Peyer's patch (tissue), 4 donors: ENCODE results near the gene SS18L1. TPM values are rescaled to one million over a fixed set of nuclear protein-coding genes. Genes with fewer than 3 reads are reported as not detected.

ENCODE experiments used
- DNase-seq, 3 donors: peaks; one replicate each; pipeline ENCODE4 v3.0.0-alpha.2; 2017 to 2019
- H3K27ac ChIP-seq, 4 donors: fragments of 200-600 bp; sonication (generic); one replicate each; pipeline ENCODE4 v1.5.1; 2016 to 2019
- H3K27me3 ChIP-seq, 2 donors: fragments of 200-600 bp; sonication (generic); one replicate each; pipeline ENCODE4 v1.5.1; 2019
- H3K36me3 ChIP-seq, 3 donors: fragments of 200-600 bp; sonication (generic); one replicate each; pipeline ENCODE4 v1.5.1; 2016 to 2019
- H3K4me1 ChIP-seq, 4 donors: fragments of 200-600 bp; sonication (generic); one replicate each; pipeline ENCODE4 v1.5.1; 2016 to 2019
- H3K4me3 ChIP-seq, 4 donors: fragments of 200-600 bp; sonication (generic); 1 replicate in 3 of 4; 2 replicates in 1 of 4; pipeline ENCODE4 v1.5.1; 2016 to 2019; ENCODE audit warnings: mild to moderate bottlenecking in 1 of 4
- H3K9me3 ChIP-seq, 4 donors: fragments of 200-600 bp; sonication (generic); one replicate each; pipeline ENCODE4 v1.5.1; 2016 to 2019; ENCODE audit warnings: mild to moderate bottlenecking in 1 of 4
- CTCF ChIP-seq, 6 experiments: fragments of 450-650 bp in 4 of 6; fragments of 200-600 bp in 2 of 6; sonication (generic) in 1 of 6; IDR thresholded peaks; one replicate each; pipeline ENCODE4 v1.5.1; 2017 to 2019; ENCODE audit warnings: antibody characterized with exemption in 6 of 6, mild to moderate bottlenecking in 3 of 6, moderate library complexity in 1 of 6
- POLR2A ChIP-seq, 2 donors: fragments of 450-650 bp; IDR thresholded peaks; one replicate each; pipeline ENCODE4 v1.5.1; 2017; ENCODE audit warnings: antibody characterized with exemption in 2 of 2, mild to moderate bottlenecking in 2 of 2, moderate library complexity in 2 of 2
- total RNA-seq, 4 donors: library from RNA; depleted of rRNA; stranded (reverse); fragments of >200 nt; gene quantifications; one replicate each; pipeline ENCODE4 v1.1.0, GENCODE V29; 2016

Gene SS18L1
- total RNA-seq, 4 donors from 2014 or later, result 14.9 to 27.2 (median 24.5) TPM

- Histone ChIP-seq H3K9me3 (peaks cover 0 to 8% (median 0%) of the 10 kb centered on the region in 4 donors), H3K4me1 (peaks cover 3 to 21% (median 10%) of the 10 kb centered on the region in 4 donors), H3K27me3 (no peaks in the 10 kb centered on the region), H3K4me3 (peak overlapping the region; percentile 64 to 99 (median 95)), H3K36me3 (peaks cover 0 to 18% (median 0%) of the 10 kb centered on the region in 3 donors), H3K27ac (peak overlapping the region; percentile 94 to 98 (median 96))
- peak in 1 of 3 donors; percentile 73 for DNase-seq
- peak in 1 of 2 donors; percentile 71 for TF ChIP-seq POLR2A (IDR thresholded peaks at IDR 0.05)
- no peak for TF ChIP-seq CTCF (IDR thresholded peaks at IDR 0.05)
Measured at GRCh38 chr20:62120990-62121775, 22.4 kb upstream of the SS18L1 start.

- Histone ChIP-seq H3K27me3 (no peaks in the 10 kb centered on the region), H3K27ac (peak within 1 kb of the TSS; percentile 94 to 98 (median 96)), H3K9me3 (peaks cover 0 to 3% (median 0%) of the 10 kb centered on the region in 4 donors), H3K36me3 (peaks cover 0 to 26% (median 0%) of the 10 kb centered on the region in 3 donors), H3K4me1 (peaks cover 3 to 21% (median 10%) of the 10 kb centered on the region in 4 donors), H3K4me3 (peak within 1 kb of the TSS; percentile 69 to 99 (median 95))
- DNase-seq, result peak; percentile 93 to 99 (median 98)
- TF ChIP-seq POLR2A (IDR thresholded peaks at IDR 0.05) (peak in 1 of 2 donors; percentile 30), CTCF (IDR thresholded peaks at IDR 0.05) (peak in 1 of 6 experiments; percentile 10)
Measured at GRCh38 chr20:62121776-62122653, 21.6 kb upstream of the SS18L1 start, which contains the start of gene LSM14B. Gene LSM14B (plus strand): TSS chr20:62122475. CDS start chr20:62122667, 192 bp downstream.

GRCh38 chr20:62122654-62123449 lies 20.7 kb upstream of the SS18L1 start:
- Histone ChIP-seq H3K9me3 (no peaks in the 10 kb centered on the region), H3K27me3 (no peaks in the 10 kb centered on the region), H3K36me3 (peaks cover 0 to 34% (median 0%) of the 10 kb centered on the region in 3 donors), H3K4me3 (peak overlapping the region; percentile 69 to 99 (median 95)), H3K4me1 (peaks cover 3 to 21% (median 10%) of the 10 kb centered on the region in 4 donors), H3K27ac (peak overlapping the region; percentile 83 to 97 (median 92))
- DNase-seq, result peak; percentile 50 to 72 (median 64)
- TF ChIP-seq CTCF (IDR thresholded peaks at IDR 0.05) (no peak), POLR2A (IDR thresholded peaks at IDR 0.05) (no peak)

DNA sequence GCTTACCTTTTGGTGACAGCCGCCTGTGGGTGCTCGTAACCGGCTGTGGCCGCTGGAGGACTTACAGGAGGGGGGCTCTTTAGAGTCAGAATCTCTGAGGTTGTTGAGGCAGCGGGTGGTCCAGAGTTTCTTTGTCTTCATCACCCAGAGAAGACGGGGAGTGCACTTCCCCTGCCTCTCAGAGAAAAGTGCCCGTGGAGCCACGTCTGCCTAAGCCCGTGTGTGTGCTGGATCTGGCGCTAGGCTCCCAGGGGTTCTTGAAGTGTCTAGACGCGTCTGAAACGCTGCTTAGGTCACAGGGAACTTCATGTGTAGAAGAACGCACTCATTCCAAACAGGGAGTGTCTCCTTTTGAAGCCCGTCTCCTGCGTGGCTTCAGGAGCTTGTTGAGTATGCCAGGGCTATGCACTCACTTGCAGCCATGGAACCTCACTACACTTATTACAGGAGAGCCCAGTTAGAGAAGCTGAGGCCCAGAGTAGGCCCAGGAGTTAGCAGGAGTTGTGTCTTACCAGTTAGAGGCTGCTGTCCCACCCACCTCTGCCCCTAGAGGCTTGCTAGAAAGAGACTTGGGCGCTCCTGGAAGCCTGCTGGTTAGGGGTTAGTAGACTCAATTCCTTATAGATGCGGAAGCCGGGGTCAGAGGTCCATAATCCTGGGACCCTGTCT lies 20.0 kb upstream of the SS18L1 start:
- H3K9me3 ChIP-seq, result no peaks in the 10 kb centered on the region
- peak overlapping the region; percentile 83 to 97 (median 92) for H3K27ac ChIP-seq
- H3K4me1 ChIP-seq, result peaks cover 3 to 21% (median 10%) of the 10 kb centered on the region in 4 donors
- peaks cover 0 to 42% (median 0%) of the 10 kb centered on the region in 3 donors for H3K36me3 ChIP-seq
- TF ChIP-seq POLR2A (IDR thresholded peaks at IDR 0.05) (no peak), CTCF (IDR thresholded peaks at IDR 0.05) (no peak)
- no peaks in the 10 kb centered on the region for H3K27me3 ChIP-seq
- peak overlapping the region; percentile 69 to 99 (median 95) for H3K4me3 ChIP-seq
- no peak for DNase-seq
